Vagina (tissue), 2 donors: ENCODE results near the gene TECPR1.

Source experiments
- CTCF ChIP-seq, 3 experiments: fragments of 450-650 bp in 2 of 3; fragments of 200-600 bp in 1 of 3; sonication (generic) in 1 of 3; IDR thresholded peaks; one replicate each; pipeline ENCODE4 v1.5.1; 2017 to 2019; ENCODE audit warnings: antibody characterized with exemption in 3 of 3, mild to moderate bottlenecking in 2 of 3, moderate library complexity in 2 of 3
- POLR2A ChIP-seq, 2 donors: fragments of 450-650 bp; IDR thresholded peaks; one replicate each; pipeline ENCODE4 v1.6.1; 2017; ENCODE audit warnings: antibody characterized with exemption in 2 of 2, mild to moderate bottlenecking in 2 of 2, moderate library complexity in 2 of 2
- POLR2AphosphoS5 ChIP-seq, 2 donors: sonication (generic); formaldehyde crosslinking; IDR thresholded peaks; one replicate each; pipeline ENCODE4 v1.9.0; 2017; ENCODE audit warnings: antibody characterized with exemption in 2 of 2, mild to moderate bottlenecking in 2 of 2, low read depth in 1 of 2; ENCODE audit not compliant: insufficient read depth in 1 of 2

GRCh38 chr7:98281757-98282606 is 29.9 kb upstream of the TECPR1 start:
- TF ChIP-seq CTCF (IDR thresholded peaks at IDR 0.05): no peak
- peak in 1 of 2 donors; percentile 40 for TF ChIP-seq POLR2AphosphoS5 (IDR thresholded peaks at IDR 0.05; ENCODE audit: insufficient read depth in 1 of 2, low read depth in 1 of 2)
- TF ChIP-seq POLR2A (IDR thresholded peaks at IDR 0.05): no peak
